GM23338 (cell line): ENCODE data around the gene C11orf21. TPM values are rescaled to one million over a fixed set of nuclear protein-coding genes. Genes with fewer than 3 reads are reported as not detected.

Experiments used
- ATAC-seq: fragments of 200-7000 bp; cut with Tn5 transposase; 3 replicates; pipeline ENCODE4 v1.9.1; 2020
- DNase-seq: peaks from one replicate; pipeline ENCODE4 v3.0.0-alpha.2; 2015; ENCODE audit warnings: low spot score
- H2AFZ ChIP-seq: fragments of 200-600 bp; sonication (generic); 2 replicates; pipeline ENCODE4 v1.8.0; 2016; ENCODE audit warnings: antibody characterized with exemption, mild to moderate bottlenecking, moderate library complexity
- H3F3A ChIP-seq: fragments of 200-600 bp; sonication (generic); replicated peaks from 2 replicates; pipeline ENCODE4 v1.8.0; 2017; ENCODE audit warnings: antibody characterized with exemption, mixed run types, low read depth
- H3K27ac ChIP-seq: fragments of 200-600 bp; sonication (generic); 2 replicates; pipeline ENCODE4 v1.6.1; 2016; ENCODE audit warnings: low read depth
- H3K27me3 ChIP-seq: fragments of 200-600 bp; sonication (generic); 2 replicates; pipeline ENCODE4 v1.8.0; 2016; ENCODE audit warnings: mild to moderate bottlenecking, mixed run types, moderate library complexity; ENCODE audit not compliant: insufficient read depth
- H3K36me3 ChIP-seq: fragments of 200-600 bp; sonication (generic); 2 replicates; pipeline ENCODE4 v1.8.0; 2016; ENCODE audit warnings: mild to moderate bottlenecking; ENCODE audit not compliant: insufficient read depth
- H3K4me1 ChIP-seq: fragments of 200-600 bp; sonication (generic); 2 replicates; pipeline ENCODE4 v1.8.0; 2016; ENCODE audit warnings: mild to moderate bottlenecking, moderate library complexity; ENCODE audit not compliant: insufficient read depth
- H3K4me2 ChIP-seq: fragments of 200-600 bp; sonication (generic); 2 replicates; pipeline ENCODE4 v1.7.1; 2017; ENCODE audit warnings: mixed run types
- H3K4me3 ChIP-seq: fragments of 200-600 bp; sonication (generic); 2 replicates; pipeline ENCODE4 v1.6.1; 2016; ENCODE audit warnings: mixed run types
- H3K79me2 ChIP-seq: fragments of 200-600 bp; sonication (generic); replicated peaks from 2 replicates; pipeline ENCODE4 v1.8.0; 2017; ENCODE audit warnings: mild to moderate bottlenecking; ENCODE audit not compliant: insufficient read depth
- H3K9me2 ChIP-seq: fragments of 200-600 bp; sonication (generic); 2 replicates; pipeline ENCODE4 v1.8.0; 2017; ENCODE audit not compliant: insufficient read depth
- H4K20me1 ChIP-seq: fragments of 200-600 bp; sonication (generic); replicated peaks from 2 replicates; pipeline ENCODE4 v1.8.0; 2017; ENCODE audit warnings: mild to moderate bottlenecking; ENCODE audit not compliant: insufficient read depth
- H3K27ac Mint-ChIP-seq: 2 replicates; pipeline ENCODE4 v1.8.0; 2020; ENCODE audit warnings: inconsistent platforms, mild to moderate bottlenecking, moderate library complexity, mixed read lengths
- H3K27me3 Mint-ChIP-seq: 3 replicates; pipeline ENCODE4 v1.8.0; 2022; ENCODE audit warnings: low read depth, mild to moderate bottlenecking, moderate library complexity, mixed read lengths, inconsistent platforms; ENCODE audit not compliant: insufficient read depth, poor library complexity
- H3K36me3 Mint-ChIP-seq: 3 replicates; pipeline ENCODE4 v1.8.0; 2021; ENCODE audit warnings: low read depth, mild to moderate bottlenecking, inconsistent platforms, moderate library complexity, mixed read lengths
- H3K4me1 Mint-ChIP-seq: 3 replicates; pipeline ENCODE4 v1.8.0; 2020; ENCODE audit warnings: mild to moderate bottlenecking, inconsistent platforms, mixed read lengths
- H3K4me3 Mint-ChIP-seq: 3 replicates; pipeline ENCODE4 v1.8.0; 2021; ENCODE audit warnings: moderate library complexity, mild to moderate bottlenecking, inconsistent platforms, mixed read lengths
- H3K9me3 Mint-ChIP-seq: 3 replicates; pipeline ENCODE4 v1.8.0; 2020; ENCODE audit warnings: moderate library complexity, mild to moderate bottlenecking, inconsistent platforms, mixed read lengths
- CREB1 ChIP-seq: fragments of 250-450 bp; sonication (Bioruptor Pico); IDR thresholded peaks from 2 replicates; pipeline ENCODE4 v1.5.0; 2020; ENCODE audit warnings: low read depth, mild to moderate bottlenecking, moderate library complexity
- CTCF ChIP-seq, 2 experiments: fragments of 200-600 bp in 1 of 2; sonication (generic) in 1 of 2; conservative IDR thresholded peaks; 2 replicates each; pipeline versions ENCODE4 v1.5.1 to v1.6.1; 2016 to 2017; ENCODE audit warnings: antibody characterized with exemption in 2 of 2, low read depth in 2 of 2, mild to moderate bottlenecking in 2 of 2, moderate library complexity in 1 of 2
- EZH2phosphoT487 ChIP-seq: fragments of 200-600 bp; sonication (generic); IDR thresholded peaks from one replicate; pipeline ENCODE4 v1.8.1; 2018; ENCODE audit warnings: antibody characterized with exemption; ENCODE audit not compliant: unreplicated experiment
- JUNB ChIP-seq: IDR thresholded peaks from one replicate; pipeline ENCODE4 v1.6.1; 2016; ENCODE audit warnings: antibody characterized with exemption; ENCODE audit not compliant: unreplicated experiment
- NANOG ChIP-seq: IDR thresholded peaks from 2 replicates; pipeline ENCODE4 v1.6.1; 2016; ENCODE audit warnings: antibody characterized with exemption, borderline replicate concordance
- POLR2AphosphoS5 ChIP-seq: IDR thresholded peaks from 2 replicates; pipeline ENCODE4 v1.6.1; 2016; ENCODE audit warnings: antibody characterized with exemption, low read depth
- REST ChIP-seq: IDR thresholded peaks from one replicate; pipeline ENCODE4 v1.6.1; 2018; ENCODE audit warnings: antibody characterized with exemption; ENCODE audit not compliant: unreplicated experiment
- ZNF114 ChIP-seq: fragments of 250-450 bp; sonication (Bioruptor Pico); IDR thresholded peaks from 2 replicates; pipeline ENCODE4 v1.5.0; 2020; ENCODE audit warnings: mild to moderate bottlenecking, moderate library complexity
- ZNF331 ChIP-seq: fragments of 250-450 bp; sonication (Bioruptor Pico); IDR thresholded peaks from 2 replicates; pipeline ENCODE4 v1.5.0; 2020; ENCODE audit warnings: low read depth, mild to moderate bottlenecking, moderate library complexity
- ZNF462 ChIP-seq: fragments of 250-450 bp; sonication (Bioruptor Pico); IDR thresholded peaks from 2 replicates; pipeline ENCODE4 v1.5.0; 2020; ENCODE audit warnings: mild to moderate bottlenecking, moderate library complexity
- polyA plus RNA-seq: library from polyadenylated mRNA; unstranded; fragments of >200 nt; fragmentation: Nextera tagmentation; extraction: Ambion mirVana; gene quantifications from 2 replicates; pipeline ENCODE4 v1.2.1, GENCODE V29; 2016
- total RNA-seq: library from RNA; depleted of rRNA; stranded (reverse); fragments of >200 nt; shearing (Covaris generic); gene quantifications from 2 replicates; pipeline ENCODE4 v1.2.3, GENCODE V29; 2014

C11orf21 gene
- total and polyA plus RNA-seq, 2 experiments from 2014 or later = not detected

- TF ChIP-seq REST (no peak), POLR2AphosphoS5 (no peak), CREB1 (no peak), EZH2phosphoT487 (no peak), ZNF114 (CRISPR knock-in tag) (no peak)
Measured at GRCh38 chr11:2296913-2297622, 4.7 kb downstream of the C11orf21 start (continued).

- Histone ChIP-seq H3K36me3 (no peaks in the 10 kb centered on the region), H3K27me3 (no peaks in the 10 kb centered on the region), H3K4me1 (no peaks in the 10 kb centered on the region), H3K9me2 (no peaks in the 10 kb centered on the region), H3K4me2 (no peak overlapping the region), H3F3A (no peaks in the 10 kb centered on the region), H4K20me1 (no peaks in the 10 kb centered on the region), H2AFZ (no peak overlapping the region), H3K79me2 (no peaks in the 10 kb centered on the region), H3K4me3 (no peak overlapping the region), H3K27ac (no peak overlapping the region)
- Mint-ChIP-seq H3K4me1 (no peaks in the 10 kb centered on the region), H3K9me3 (no peaks in the 10 kb centered on the region), H3K36me3 (no peaks in the 10 kb centered on the region), H3K27ac (no peak overlapping the region), H3K4me3 (no peak overlapping the region), H3K27me3 (peaks cover 10% of the 10 kb centered on the region)
- DNase-seq (no peak), ATAC-seq (no peak)
- no peak for TF ChIP-seq CTCF (conservative IDR thresholded peaks at IDR 0.05; ENCODE audit: low read depth in 2 of 2)
- TF ChIP-seq POLR2AphosphoS5 = no peak
- no peak for TF ChIP-seq ZNF114 (CRISPR knock-in tag)
- no peak for TF ChIP-seq ZNF331 (CRISPR knock-in tag)
- TF ChIP-seq JUNB = no peak
- no peak for TF ChIP-seq NANOG
- no peak for TF ChIP-seq ZNF462 (CRISPR knock-in tag)
- TF ChIP-seq EZH2phosphoT487 = no peak
Measured at GRCh38 chr11:2295971-2296912, 5.5 kb downstream of the C11orf21 start.
